Endometrium (tissue), 2 donors: ENCODE measurements around the gene AGAP3.

Source experiments
- FAIRE-seq: peaks from 2 replicates; lab custom pipeline; 2012; peaks lifted over from hg19 to GRCh38; lab: Jason Lieb, UNC
- donor health status: control.
- donor health status: control.

Gene AGAP3

DNA sequence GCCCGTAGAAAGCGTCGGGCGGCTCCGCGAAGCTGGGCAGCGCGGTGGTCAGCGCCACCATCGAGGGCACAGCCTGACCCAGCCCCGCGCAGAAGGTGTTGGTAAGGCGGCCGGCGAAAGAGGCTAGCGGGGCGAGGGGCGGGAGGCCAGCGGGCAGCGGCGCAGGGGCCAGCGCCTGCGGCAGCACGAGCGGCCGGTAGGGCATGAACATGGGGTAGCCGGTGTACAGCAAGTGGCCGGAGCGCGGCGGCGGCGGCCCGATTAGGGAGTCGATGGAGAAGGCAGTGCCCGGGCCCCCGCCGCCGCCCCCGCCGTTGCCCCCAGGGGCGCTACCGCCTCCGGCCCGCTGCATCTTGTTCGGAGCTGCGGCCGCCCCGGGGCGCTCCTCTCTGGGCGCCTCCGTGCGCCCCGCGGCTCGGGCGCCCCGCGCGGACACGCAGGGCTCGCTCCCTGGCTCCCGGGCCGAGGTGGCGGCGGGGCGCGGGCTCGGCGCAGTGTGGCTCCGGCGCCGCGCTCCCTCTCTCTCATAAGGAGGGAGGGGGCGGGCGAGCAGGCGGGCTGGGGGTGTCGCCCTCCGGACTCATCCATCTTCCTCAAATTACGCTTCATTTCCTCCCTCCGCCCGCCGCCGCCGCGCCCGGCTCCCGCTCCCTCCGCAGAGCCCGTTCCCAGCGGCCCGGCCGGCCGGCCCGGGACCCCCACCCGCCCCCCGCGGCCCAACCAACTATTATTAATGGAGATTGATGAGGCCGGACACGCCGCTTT is 81.1 kb downstream of the AGAP3 start, which contains the start of gene GBX1:
TSS of gene GBX1 (minus strand) at position 498 of the 765 bp plus-strand sequence. CDS start at position 352, 146 bp downstream.
- FAIRE-seq, result no peak

GRCh38 chr7:151168003-151168786 is 81.9 kb downstream of the AGAP3 start:
- no peak for FAIRE-seq

DNA sequence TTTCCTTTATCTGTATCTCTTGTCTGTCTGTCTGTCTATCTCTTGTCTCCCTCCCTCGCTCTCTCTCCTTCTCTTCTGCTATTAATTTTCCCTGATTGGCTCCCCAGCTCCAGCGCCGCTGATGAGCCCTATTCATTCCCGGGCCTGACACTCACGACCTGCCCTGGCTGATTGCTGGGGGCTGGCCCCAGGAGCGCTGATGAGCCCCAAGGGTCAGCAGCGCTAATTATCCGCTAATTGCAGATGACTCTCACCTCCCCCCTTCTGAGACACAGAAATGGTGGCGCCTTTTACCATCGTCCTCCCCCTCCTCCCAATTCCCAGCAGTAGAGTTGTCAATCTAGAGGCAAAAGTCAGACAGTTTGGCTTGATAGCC is 82.5 kb downstream of the AGAP3 start:
- no peak for FAIRE-seq

DNA sequence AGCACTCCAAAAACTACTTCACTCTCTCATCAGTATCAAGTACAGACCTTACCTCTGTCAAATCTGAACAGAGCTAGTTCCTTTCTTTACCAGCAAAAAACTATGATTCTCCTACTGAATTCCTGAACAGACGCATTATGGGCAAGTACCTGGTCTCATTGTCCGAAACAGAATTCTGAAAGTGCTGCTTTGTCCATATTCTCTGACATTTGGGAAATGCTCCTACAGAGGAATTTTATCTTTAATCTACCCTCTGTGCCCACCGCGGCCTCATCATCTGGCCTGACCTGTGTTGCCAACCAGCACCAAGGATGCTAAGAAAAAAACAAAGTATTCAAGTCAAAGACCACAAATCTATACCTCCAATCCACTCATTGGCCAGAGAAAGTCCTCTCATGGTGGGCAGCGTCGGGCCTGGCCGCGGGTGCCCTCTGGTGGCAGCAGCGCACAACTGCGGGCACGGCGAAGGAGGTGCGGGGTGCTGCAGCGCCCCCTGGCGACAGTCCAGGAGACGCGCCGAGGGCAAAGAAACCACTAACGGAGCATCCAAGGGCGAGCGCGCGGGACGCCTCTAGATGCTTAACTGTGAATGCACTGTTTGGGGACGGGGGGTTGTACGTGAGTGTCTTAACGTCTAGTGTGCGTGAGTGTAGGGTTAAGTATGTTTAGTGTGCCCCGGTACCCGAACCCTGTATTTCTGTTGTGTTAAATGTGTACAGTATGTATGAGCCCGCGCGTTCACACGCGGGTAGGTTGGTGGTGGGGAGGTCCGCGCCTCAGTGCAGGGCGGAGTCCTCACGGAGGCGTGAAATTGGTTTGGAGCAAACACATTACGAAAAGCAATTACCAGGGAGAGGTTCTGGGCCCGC is 86.2 kb downstream of the AGAP3 start:
- peak; percentile 84 for FAIRE-seq

- FAIRE-seq, result no peak
These were observed 87.3 kb downstream of the AGAP3 start for GRCh38 chr7:151173386-151174245.

GRCh38 chr7:151174246-151175046 is 88.2 kb downstream of the AGAP3 start:
- FAIRE-seq, result no peak

DNA sequence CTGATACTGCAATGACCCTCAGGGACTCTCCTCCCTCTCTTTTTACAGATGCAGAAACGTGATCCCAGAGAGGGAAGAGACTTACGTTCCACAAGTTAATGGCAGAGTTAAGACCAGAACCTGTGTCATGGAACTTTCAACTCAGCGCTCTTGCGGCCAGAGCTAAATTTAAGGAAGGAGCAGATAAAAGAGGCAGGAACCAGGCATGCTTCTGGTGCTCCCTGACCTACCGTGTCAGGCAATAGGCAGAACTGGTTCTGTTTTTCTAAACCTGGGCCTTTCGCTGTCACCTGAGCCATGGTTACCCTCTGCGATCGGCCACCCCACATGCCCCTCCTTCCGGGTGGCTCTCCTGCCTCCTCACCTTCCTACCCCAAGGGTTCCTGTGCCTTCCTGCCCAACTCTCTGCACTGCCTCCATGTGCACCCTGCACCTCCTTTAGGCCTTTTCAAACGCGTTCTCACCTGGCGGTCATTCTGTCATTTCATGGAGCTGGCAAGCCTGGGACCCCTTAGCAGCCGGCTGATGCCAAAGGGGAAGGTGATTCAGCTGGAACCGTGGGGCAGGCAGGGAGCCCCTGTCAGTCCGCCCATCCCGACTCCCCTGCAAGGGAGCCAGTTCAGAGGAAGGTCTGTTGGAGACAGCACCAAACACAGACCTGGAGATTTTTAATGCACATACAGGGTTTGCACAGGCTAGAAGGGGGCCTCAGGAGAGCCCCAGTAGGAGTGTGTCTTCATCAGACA is 88.9 kb downstream of the AGAP3 start:
- no peak for FAIRE-seq

- no peak for FAIRE-seq
These were observed 89.6 kb downstream of the AGAP3 start for GRCh38 chr7:151175793-151176311.

- FAIRE-seq, result no peak
These were observed 90.1 kb downstream of the AGAP3 start for GRCh38 chr7:151176401-151176800.

GRCh38 chr7:151177310-151177709 is 91.0 kb downstream of the AGAP3 start:
- FAIRE-seq, result no peak

- FAIRE-seq, result no peak
These were observed 92.0 kb downstream of the AGAP3 start for GRCh38 chr7:151178236-151178635.

DNA sequence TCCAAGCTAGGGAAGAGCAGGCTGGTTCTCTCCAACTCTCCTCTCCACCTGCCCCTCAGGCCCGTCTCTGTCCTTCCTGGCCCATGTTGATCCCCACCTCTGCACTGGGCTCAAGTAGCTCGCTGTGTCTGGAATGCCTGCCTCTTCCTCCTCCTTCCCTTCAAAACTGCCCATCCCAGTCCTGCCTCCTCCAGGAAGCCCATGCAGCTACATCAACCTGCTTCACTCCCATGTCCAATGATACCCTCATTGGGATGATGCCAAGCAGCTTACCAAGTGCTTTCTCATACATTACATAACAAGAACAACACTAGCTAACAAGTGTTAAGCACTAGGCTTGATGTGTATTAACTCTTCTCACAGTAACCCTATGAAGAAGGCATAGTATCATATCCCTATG is 92.6 kb downstream of the AGAP3 start:
- FAIRE-seq, result no peak

DNA sequence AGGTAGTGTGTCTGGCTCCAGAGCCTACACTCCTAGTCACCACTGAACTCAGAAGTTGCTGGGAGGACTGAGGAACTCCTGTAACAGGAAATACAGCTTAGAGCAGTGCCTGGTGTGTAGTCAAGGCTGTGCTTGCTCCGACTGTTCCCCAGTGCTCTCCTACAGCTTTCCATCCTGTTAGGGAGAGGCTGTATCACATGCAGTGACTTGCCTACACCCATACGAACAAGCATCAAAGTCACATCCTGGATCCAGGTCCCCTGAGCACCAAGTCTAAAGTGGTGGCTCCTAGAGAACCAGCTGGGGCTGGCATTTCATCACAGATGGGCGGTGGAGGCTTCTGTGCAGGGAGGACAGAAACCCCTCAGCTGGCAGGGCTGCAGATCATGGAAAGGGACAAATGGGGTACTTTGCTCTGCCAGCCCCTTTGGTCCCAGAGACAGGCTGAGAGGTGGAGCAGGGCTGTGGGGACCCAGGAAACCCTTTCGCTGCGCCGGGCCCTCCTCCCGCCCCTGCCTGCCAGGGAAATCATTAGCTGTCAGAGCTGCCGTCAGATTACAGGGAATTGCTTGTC is 93.1 kb downstream of the AGAP3 start:
- no peak for FAIRE-seq

DNA sequence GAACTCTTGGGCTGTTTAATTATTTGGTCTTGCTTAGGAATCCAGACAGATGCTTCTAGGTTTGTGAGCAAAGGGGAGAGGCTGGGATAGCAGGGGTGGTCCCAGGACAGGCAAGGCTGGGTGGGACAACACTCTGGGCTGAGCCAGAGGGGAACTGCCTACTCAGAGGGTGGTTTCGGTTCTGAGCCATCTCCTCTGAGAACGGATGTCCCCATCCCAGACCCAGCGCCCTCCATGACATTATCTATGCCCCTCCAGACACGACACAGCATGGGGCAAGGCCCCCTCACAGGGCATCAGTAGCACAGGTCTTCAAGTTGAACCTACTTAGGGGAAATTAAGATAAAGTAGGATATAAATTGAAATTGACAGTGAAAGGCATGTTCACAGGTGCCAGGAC is 93.7 kb downstream of the AGAP3 start:
- FAIRE-seq, result no peak

- no peak for FAIRE-seq
These were observed 94.7 kb downstream of the AGAP3 start for GRCh38 chr7:151181011-151181431.

DNA sequence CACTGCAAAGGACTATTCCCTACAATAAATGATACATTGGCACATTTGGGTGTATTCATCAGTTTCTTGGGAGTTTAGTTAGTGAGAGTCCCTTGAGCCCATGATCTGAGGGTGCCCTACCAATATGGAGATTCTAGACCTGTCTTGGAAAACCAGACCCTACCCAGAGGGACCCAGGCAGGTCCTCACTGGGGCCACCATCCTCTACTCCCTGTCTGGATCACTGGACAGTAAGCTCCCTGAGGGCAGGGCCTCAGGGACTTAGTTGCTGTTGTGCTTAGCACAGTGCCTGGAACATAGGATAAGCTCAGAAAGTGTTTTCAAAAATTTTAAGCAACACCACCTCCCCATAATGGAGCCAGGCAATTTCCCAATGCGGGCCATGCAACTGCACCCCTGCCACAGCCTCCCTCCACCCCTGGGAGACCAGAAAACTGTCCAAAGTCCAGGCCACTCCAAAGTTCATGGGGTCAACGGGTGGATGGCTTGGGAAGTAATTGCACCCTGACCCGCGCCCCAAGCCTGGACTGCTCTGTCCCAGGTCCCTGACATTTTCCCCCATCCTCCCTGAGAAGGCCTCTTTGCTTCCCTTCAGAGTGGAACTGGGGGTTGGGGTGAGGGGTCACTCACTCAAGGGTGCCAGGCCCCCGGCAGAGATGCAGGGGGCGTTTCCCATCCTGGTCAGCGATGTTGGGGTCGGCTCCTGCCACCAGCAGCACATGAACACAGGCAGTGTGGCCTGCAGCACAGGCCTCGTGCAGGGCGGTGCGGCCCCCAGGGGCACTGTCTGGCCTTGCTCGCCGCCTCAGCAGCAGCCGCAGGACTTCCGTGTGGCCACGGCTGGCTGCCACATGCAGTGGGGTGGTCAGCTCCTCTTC is 99.7 kb downstream of the AGAP3 start:
- FAIRE-seq, result no peak

GRCh38 chr7:151186640-151187408 is 100.5 kb downstream of the AGAP3 start, which contains the start of gene ASB10:
Gene ASB10 (minus strand): TSS chr7:151187250. CDS start chr7:151187130, 120 bp downstream.
- FAIRE-seq, result no peak
